ENCODE measurements around the gene C4B. TPM values are rescaled to one million over a fixed set of nuclear protein-coding genes. Genes with fewer than 3 reads are reported as not detected.
"Not testable (repeated sequence)": the region's sequence is repeated elsewhere in the genome, so short reads cannot be mapped to it uniquely, and the experiment has no call there.

C4B gene
- total RNA-seq, 1 donor from 2014 or later = 32.2 TPM

DNA sequence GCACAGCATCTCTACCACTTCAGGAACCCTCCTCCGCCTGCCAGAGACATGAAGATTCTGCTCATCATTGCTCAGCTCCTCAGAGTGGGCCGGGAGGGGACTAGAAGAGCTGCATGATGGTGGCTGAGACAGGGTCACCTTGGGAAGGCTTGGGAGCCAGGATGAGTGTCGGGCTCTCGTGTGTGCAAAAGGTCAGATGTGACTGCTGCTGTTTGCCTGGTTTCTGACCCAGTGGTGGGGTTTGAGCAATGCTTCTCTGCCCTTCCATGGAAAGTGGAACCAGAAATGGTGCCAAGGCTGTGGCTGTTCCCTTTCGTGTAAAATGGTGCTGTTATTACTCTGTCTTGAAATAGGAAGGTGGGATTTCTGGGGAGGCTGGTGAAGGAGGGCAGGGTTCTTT is 33.6 kb upstream of the C4B start:
- DNase-seq (ENCODE audit: low read depth) = not testable (repeated sequence)

DNA sequence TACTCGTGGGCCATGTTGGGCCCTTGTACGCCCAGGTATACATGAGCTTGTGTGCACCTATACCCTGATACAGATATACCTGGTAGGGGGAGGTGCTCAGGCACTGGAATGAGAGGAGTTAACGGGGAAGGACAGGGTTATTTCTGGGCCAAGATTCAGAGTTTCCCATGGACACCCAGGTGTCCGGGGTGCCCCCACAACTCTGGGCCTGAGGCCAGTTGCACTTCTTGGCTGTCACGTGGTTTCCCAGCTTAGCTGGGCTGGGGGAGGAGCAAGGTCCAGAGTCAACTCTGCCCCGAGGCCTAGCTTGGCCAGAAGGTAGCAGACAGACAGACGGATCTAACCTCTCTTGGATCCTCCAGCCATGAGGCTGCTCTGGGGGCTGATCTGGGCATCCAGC is 32.9 kb upstream of the C4B start, which contains the start of gene C4A:
Gene C4A (plus strand): TSS at position 314 of the 400 bp plus-strand sequence. CDS start 51 bp downstream, at position 365.
- DNase-seq (ENCODE audit: low read depth) = not testable (repeated sequence)

DNA sequence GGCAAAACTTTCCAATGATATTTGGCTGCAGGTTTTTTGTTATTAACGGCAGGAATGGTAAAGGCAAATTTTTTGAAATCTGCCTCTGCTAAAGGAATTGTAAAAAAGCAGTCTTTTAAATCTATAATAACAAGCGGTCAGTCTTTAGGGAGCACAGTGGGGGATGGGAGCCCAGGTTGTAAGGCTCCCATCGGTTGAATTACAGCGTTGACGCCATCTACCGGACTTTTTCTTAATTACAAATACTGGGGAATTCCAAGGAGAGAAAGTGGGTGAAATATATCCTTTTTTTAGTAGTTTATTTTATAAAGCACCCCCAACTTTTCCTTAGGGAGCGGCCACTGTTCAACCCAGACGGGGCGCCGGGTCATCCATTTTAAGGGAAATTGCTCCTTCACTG is 25.2 kb upstream of the C4B start:
- DNase-seq (ENCODE audit: low read depth) = not testable (repeated sequence)

DNA sequence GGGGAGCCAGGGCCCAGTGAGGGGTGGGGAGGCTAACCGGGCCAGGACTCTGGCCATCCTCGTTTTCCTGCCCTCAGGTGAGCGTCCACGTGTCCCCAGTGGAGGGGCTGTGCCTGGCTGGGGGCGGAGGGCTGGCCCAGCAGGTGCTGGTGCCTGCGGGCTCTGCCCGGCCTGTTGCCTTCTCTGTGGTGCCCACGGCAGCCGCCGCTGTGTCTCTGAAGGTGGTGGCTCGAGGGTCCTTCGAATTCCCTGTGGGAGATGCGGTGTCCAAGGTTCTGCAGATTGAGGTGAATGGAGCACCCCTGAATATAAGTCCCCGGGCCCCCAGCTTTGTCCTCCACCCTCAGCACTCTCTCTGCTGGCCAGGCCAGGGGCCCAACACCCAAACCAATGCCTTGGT is 20.2 kb upstream of the C4B start:
- not testable (repeated sequence) for DNase-seq (ENCODE audit: low read depth)

DNA sequence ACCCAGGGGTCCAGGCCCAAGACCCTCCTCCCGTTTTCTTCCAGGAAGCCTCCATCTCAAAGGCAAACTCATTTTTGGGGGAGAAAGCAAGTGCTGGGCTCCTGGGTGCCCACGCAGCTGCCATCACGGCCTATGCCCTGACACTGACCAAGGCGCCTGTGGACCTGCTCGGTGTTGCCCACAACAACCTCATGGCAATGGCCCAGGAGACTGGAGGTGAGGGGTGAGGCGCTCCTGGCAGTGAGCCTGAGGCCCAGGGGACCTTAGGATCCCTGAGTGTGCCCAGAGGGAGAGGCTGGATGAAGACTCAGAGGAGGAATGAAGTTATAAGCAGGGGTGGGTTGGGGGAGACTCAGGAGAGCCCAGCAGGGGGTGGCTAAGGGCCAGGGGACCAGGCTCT is 18.2 kb upstream of the C4B start:
- DNase-seq (ENCODE audit: low read depth) = not testable (repeated sequence)

DNA sequence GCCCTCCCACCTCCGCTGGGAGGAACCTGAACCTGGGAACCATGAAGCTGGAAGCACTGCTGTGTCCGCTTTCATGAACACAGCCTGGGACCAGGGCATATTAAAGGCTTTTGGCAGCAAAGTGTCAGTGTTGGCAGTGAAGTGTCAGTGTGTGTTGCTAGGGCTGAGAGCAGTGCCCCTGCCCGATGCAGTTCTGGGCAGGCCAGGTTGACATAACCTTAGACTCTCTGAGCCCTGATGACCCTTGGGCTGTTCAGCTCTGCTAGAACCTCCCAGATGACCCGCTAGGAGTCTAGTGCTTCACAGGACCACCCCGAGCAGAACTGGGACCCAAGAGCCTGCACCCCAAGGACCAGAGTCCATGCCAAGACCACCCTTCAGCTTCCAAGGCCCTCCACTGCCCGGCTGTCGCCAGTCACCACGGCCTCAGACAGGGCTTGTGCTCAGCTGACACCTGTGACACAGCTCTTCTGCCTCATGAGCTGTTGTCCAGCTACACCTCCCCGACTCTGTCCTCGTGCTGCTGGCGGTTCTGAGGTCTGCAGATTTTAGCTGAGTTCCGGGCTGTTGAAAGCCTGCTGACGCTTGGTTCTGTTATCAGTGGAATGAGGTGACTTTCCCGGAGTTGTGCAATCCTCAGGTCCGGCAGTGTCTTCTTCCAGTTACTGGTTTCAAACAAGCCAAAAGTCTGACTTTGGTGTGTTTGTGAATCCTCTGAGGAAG is 11.9 kb upstream of the C4B start:
- DNase-seq (ENCODE audit: low read depth) = not testable (repeated sequence)

DNA sequence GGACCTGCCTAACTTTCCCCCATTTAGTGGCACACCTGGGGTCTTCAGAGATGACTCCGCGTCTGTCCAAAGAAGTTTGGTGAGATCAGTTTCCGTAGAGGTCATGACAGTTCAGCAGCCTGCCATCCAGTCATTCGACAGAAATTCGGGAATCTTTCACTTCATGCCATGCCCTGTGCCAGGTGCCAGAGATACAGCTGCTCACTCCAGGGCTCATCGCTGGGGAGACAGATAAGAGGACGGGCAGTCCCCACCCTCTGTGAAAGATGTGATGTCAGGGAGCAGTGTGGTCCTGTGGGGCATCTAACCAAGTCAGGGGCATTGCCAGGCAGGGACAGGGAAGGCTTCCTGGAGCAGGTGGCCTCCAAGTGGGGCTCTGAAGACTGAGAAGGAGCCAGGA is 11.3 kb upstream of the C4B start:
- not testable (repeated sequence) for DNase-seq (ENCODE audit: low read depth)

DNA sequence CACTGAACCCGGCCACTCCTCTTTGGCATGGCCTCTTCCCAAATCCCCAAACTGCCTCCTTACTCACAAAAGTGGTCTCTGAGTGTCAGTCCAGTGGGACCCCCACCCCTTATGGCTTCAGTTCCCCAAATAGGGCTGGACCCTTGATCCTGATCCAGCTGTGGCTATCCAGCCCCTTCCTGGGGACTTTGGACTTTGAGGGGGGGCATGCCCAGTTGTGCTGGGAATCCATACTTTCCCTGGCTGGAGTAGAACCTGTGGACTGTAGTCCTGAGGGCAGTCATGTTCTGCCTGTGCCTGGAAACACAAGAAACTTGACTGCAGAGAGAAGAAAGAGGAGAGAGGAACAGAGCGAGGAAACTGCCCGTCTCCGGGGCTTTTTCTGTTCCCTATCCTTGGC is 10.2 kb upstream of the C4B start:
- not testable (repeated sequence) for DNase-seq (ENCODE audit: low read depth)

DNA sequence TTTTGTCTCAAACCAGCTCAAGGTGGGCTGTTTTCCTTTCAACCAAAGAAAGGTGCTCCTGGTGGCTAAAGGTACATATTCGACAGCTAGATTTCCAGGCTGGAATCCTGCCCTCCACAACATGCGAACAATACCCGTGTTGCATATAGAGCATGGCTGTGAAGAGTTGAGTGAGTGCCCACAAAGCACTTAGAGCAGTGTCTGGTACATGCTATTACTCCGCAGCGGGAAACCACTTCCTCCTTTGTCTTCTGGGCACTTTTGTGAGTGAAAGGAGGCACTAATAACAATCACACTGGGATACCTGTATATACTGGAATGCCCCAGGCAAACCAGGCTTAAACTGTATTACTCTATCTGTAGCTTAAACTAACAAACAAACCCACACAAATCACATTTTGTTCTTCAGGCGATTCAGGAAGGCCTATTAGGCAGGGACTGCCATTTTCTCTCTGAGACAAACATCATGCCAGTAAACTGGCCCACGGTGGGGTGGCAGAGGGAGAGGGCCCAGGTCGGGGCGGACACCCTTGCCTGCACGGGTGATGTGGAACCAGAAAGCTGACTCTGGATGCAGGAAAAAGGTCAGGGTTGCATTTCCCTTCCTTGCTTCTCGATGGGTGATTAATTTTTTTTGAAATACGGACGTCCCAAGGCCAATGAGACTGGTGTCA is 9.6 kb upstream of the C4B start:
- not testable (repeated sequence) for DNase-seq (ENCODE audit: low read depth)

DNA sequence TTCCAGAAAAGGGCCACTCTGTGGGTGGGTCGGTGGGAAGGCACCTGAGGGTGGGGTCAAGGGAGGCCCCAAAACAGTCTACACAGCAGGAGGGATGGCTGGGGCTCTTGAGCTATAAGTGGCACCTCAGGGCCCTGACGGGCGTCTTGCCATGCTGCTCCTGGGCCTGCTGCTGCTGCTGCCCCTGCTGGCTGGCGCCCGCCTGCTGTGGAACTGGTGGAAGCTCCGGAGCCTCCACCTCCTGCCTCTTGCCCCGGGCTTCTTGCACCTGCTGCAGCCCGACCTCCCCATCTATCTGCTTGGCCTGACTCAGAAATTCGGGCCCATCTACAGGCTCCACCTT is 9.1 kb upstream of the C4B start:
- DNase-seq (ENCODE audit: low read depth) = not testable (repeated sequence)

DNA sequence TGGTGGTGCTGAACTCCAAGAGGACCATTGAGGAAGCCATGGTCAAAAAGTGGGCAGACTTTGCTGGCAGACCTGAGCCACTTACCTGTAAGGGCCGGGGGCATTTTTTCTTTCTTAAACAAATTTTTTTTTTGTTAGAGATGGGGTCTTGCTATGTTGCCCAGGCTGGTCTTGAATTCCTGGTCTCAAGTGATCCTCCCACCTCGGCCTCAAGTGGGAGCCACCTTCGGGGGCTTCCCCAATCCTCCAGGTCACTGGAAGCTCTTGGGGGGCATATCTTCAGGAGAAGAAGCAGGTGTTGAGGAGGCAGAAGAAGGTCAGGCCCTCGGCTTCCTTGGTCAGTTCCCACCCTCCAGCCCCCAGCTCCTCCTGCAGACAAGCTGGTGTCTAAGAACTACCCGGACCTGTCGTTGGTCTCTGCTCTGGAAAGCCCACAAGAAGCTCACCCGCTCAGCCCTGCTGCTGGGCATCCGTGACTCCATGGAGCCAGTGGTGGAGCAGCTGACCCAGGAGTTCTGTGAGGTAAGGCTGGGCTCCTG is 8.5 kb upstream of the C4B start:
- DNase-seq (ENCODE audit: low read depth) = not testable (repeated sequence)

DNA sequence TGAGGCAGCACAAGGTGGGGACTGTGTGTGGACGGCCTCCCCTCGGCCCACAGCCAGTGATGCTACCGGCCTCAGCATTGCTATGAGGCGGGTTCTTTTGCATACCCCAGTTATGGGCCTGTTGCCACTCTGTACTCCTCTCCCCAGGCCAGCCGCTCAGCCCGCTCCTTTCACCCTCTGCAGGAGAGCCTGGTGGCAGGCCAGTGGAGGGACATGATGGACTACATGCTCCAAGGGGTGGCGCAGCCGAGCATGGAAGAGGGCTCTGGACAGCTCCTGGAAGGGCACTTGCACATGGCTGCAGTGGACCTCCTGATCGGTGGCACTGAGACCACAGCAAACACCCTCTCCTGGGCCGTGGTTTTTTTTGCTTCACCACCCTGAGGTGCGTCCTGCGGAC is 7.5 kb upstream of the C4B start:
- DNase-seq (ENCODE audit: low read depth) = not testable (repeated sequence)

DNA sequence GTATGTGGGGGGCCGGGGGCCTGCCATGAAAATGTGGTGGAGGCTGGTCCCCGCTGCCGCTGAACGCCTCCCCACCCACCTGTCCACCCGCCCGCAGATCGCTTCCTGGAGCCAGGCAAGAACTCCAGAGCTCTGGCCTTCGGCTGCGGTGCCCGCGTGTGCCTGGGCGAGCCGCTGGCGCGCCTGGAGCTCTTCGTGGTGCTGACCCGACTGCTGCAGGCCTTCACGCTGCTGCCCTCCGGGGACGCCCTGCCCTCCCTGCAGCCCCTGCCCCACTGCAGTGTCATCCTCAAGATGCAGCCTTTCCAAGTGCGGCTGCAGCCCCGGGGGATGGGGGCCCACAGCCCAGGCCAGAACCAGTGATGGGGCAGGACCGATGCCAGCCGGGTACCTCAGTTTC is 6.6 kb upstream of the C4B start:
- DNase-seq (ENCODE audit: low read depth) = not testable (repeated sequence)

DNA sequence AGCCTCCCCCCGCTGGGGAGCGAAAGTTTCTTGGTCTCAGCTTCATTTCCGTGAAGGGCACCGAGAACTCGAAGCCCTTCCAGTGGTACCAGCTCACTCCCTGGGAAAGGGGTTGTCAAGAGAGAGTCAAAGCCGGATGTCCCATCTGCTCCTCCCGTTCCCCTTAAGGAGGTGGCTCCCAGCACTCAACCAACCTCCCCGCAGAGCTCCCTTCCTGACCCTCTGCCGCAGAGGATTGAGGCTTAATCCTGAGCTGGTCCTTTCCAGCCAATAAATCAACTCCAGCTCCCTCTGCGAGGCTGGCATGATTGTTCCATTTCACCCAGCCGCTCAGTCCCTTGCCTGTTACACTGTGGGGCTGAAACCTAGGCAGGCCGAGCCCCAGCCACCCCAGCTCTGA is 6.0 kb upstream of the C4B start:
- not testable (repeated sequence) for DNase-seq (ENCODE audit: low read depth)

DNA sequence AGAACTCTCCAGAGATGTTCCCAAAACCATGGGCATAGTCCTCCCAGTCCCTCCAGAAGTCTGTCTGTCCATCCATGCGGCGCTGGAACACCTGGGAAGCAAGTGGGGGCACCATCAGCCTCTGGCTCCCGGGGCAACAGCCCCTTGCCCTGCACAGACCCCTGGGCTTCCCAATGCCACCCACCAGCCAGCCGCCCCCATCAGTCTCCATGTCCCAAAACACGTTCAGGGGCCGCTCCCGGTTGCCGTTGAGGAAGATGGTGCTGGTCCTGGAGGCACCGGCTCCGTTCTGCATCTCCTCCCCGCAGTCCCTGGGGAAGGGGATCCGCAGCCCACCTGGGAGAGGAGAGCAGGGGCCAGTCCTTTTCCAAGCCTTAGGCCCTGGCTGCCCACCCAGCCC is 5.1 kb upstream of the C4B start:
- DNase-seq (ENCODE audit: low read depth) = not testable (repeated sequence)

DNA sequence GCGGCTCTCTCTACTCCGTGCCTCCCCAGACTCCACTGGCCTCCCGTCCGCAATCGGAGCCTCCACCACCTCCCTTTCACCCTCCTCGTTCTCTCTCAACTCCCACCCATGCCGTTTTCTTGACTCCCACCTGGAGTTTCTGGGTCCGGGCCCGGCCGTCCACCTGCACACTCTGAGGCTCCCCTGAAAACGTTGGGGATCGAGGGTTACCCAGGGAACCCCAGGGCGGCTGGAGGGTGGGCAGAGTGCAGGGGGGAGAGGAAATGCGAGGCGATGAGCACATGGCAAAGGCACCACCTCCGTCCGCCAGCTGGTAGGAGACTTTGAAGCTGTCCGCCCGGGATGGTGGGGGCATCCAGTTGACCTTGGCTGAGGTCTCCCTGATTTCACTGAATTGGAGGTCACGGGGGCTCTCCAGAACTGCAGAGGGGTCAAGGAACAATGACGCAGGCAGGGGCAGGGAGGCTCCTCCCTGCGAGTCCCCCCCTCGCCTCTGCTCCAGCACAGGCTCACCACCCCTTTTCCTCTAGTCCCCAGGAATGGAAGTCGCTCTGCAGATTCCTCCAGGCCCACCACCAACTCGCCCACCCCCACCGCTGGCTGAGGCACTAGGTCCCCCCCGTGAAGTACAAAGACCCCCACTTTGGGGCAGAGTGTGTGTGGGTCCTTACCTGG is 3.6 kb upstream of the C4B start:
- DNase-seq (ENCODE audit: low read depth) = not testable (repeated sequence)

DNA sequence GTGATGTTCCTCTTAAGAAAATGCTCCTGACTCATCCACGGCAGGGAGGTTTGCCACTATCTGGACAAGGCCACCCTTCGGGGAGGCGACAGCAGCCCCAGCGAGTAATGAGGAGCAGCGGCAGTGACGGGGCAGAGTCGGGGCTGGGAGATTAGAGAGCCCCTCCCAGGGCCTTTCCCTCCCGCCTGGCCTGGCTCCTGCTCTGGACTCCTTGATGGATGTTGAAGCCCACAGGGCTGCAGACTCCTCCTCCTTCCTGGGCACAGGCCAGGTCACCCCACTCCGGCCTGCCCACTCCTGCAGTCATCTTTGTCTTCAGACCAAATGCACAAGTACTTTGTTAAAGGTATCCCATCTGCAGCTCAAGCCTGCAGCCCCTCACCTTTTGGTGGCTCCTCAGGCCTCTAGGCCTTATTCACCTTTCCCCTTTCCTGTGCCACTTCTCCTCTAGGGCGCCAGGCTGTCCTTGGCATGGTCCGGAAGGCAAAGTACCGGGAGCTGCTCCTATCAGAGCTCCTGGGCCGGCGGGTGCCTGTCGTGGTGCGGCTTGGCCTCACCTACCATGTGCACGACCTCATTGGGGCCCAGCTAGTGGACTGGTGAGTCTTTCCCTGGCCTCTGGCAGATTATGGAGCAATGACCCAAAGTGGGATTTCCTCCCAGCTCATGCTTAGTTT is 1.5 kb upstream of the C4B start:
- not testable (repeated sequence) for DNase-seq (ENCODE audit: low read depth)

DNA sequence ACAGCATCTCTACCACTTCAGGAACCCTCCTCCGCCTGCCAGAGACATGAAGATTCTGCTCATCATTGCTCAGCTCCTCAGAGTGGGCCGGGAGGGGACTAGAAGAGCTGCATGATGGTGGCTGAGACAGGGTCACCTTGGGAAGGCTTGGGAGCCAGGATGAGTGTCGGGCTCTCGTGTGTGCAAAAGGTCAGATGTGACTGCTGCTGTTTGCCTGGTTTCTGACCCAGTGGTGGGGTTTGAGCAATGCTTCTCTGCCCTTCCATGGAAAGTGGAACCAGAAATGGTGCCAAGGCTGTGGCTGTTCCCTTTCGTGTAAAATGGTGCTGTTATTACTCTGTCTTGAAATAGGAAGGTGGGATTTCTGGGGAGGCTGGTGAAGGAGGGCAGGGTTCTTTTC is 857 bp upstream of the C4B start:
- DNase-seq (ENCODE audit: low read depth) = not testable (repeated sequence)

DNA sequence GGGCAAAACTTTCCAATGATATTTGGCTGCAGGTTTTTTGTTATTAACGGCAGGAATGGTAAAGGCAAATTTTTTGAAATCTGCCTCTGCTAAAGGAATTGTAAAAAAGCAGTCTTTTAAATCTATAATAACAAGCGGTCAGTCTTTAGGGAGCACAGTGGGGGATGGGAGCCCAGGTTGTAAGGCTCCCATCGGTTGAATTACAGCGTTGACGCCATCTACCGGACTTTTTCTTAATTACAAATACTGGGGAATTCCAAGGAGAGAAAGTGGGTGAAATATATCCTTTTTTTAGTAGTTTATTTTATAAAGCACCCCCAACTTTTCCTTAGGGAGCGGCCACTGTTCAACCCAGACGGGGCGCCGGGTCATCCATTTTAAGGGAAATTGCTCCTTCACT is 7.5 kb downstream of the C4B start:
- DNase-seq (ENCODE audit: low read depth) = not testable (repeated sequence)

DNA sequence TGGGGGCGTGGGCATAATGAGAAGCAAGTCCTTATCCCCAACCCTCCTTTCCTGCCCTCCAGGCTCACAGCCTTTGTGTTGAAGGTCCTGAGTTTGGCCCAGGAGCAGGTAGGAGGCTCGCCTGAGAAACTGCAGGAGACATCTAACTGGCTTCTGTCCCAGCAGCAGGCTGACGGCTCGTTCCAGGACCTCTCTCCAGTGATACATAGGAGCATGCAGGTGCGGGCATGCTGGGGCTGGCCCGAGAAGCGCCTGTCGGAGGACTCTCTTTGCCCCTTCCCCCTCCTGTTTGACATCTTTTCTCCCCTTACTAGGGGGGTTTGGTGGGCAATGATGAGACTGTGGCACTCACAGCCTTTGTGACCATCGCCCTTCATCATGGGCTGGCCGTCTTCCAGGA is 14.0 kb downstream of the C4B start:
- not testable (repeated sequence) for DNase-seq (ENCODE audit: low read depth)

DNA sequence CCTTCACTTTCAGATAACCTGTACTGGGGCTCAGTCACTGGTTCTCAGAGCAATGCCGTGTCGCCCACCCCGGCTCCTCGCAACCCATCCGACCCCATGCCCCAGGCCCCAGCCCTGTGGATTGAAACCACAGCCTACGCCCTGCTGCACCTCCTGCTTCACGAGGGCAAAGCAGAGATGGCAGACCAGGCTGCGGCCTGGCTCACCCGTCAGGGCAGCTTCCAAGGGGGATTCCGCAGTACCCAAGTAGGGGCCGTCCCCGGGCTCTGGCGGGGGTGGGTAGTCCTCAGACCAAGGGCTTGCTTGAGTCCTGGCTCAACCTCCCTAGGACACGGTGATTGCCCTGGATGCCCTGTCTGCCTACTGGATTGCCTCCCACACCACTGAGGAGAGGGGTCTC is 15.0 kb downstream of the C4B start:
- DNase-seq (ENCODE audit: low read depth) = not testable (repeated sequence)
